Hematopoietic multipotent progenitor cell treated with erythropoietin and hydrocortisone succinate and interleukin-3 and kit ligand, for 8 days (in vitro differentiated cells): Measurements from ENCODE around the gene CAPZA1.
A peak's percentile ranks its signal among the peaks of the same experiment; 100 is the strongest.

Experiments used
- DNase-seq: peaks from one replicate; pipeline ENCODE4 v3.0.0-alpha.2; 2015

The CAPZA1 gene

DNA sequence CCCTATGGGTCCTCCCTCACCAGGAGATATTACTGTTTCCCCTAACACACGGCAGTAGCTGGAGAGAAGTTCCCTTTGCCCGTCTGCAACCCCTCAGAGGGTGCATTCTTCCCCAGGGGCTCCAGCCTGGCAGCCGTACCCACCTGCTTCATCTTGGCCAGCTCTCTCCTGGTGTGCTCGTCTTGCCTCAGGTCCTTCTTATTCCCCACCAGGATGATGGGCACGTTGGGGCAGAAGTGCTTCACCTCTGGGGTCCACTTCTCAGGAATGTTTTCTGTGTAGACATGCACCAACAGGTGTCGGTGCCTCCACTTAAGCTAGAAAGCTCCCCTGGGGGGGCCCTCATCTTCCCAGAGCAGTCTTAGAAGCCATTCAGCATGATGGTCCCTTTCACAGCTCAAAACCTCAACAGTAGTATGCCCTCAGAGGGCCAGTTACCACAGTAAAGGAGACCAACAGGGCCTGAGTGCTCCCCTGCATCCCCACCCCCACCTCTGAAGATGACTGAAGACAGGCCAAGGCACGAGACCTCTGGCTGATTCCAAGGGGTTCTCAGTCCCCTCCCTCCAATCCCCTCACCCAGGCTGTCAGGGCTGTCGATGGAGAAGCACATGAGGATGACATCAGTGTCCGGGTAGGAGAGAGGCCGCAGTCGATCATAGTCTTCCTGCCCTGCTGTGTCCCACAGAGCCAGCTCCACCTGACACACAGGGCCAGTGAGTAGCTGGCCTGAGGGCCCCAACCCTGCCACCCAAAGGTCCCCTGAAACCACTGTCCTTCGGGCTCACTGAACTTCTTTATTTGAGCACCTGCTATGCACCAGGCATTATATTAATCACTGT lies 83.0 kb downstream of the CAPZA1 start:
- DNase-seq = no peak

DNA sequence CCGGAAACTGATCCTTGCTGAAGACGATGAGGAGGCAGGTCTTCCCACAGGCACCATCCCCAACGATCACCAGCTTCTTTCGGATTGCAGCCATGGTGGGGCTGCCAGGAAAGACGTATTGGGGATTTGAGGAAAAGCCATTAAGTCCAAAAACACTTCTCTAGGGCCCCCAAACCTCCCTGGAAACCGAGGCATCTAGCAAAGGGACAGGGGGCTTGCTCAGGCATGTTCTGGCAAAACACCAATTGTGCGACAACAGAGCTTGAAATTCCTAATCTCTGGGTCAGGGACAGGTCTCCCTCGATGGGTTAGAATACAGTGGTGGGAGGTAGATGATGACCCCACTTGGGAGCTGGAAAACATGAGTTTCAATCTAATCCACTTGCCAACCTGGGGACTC lies 84.1 kb downstream of the CAPZA1 start:
- DNase-seq = no peak

DNA sequence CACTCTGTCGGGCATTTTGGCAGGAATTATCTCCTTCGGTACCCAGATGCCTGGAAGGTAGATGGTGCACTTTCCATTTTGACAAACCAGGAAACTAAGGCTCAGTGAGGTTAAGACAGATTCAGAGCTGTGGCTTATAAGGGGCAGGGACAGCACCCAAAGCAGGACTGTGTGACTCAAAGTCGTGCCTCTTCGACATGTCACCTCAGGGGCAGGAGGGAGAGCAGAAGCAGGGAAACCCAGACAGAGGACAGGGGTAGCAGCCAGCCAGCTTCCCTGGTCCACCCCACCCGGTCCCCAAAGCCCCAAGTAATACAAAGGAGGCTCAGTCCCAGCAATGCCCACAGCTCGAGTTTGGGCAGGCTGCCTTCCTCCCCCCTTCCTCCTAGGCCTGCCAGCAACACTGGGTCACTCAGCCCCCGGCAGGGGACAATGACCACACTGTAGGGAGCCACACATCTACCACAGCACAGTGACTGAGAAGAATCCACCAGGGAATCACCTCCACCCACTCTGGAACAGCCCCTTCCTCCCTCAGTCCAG lies 84.8 kb downstream of the CAPZA1 start:
- DNase-seq = no peak

DNA sequence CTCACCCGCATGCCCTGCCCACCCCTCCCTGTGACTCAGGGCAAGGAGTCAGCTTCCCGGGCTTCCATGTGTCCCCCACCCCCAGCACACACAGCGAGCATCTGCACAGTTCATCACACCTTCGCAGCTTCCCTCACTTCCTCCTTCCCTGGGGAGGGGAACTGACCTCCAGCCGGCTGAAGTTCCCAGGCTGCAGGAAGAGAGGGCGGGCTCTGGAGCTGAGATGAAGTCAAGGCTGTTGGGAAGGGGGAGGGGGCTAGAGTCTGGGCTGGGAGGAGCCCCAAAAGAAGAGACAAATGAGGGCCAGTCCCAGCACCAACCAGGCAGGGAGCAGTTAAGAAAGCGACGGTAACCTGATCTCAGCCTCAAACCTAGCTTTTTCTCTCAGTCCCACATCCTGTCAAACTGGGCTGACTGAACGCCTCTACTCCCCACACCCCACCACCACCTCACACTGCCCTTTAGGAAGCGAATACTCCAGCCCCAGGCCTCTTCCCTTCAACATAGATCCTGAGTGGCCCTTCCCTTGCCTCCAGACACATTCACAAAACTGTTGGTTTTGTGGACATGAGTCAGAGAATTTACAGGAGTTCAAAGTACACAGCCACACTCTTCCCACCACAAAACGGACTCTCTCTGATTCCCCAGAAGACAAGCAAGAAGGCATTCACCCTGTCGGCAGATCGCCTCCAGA lies 85.4 kb downstream of the CAPZA1 start:
- peak; percentile 67 for DNase-seq

DNA sequence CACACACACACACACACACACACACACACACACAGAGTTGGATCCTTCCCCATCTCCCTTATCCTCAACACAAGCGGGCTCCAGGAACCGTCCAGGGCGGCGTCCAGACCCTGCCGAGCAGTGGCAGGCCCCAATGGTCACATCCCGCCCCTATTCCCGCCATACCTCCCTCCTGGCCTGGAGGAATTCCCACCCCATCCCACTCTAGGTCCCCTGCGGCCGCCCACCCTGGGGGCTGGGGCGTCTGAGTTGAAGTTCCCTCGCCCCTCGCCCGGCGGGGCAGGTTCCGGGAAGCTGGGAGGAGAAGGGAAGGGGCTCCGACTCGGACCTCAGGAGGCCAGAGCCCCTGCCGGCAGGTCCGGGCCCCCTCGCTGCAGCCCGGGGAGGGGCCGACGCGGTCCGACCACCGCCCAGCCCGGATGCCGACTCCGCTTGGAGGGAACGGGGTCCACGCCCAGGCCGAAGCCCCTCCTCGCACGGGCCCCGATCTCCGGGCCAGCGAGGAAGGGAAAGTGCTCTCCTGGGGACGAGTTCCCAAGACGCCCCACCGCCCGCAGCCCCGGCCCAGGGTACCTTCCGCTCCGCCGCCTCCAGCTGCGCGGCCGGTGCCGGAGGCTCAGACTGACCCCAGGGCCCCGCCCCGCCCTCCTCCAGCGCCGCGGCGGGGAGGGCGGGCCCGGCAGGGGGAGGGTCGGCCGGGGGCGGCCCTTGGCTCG lies 87.0 kb downstream of the CAPZA1 start, which contains the start of gene RHOC:
Gene RHOC, minus strand, starts transcription at position 623 of the 716 bp plus-strand sequence. CDS start 3,328 bp downstream, outside the sequence.
- peak; percentile 19 for DNase-seq

DNA sequence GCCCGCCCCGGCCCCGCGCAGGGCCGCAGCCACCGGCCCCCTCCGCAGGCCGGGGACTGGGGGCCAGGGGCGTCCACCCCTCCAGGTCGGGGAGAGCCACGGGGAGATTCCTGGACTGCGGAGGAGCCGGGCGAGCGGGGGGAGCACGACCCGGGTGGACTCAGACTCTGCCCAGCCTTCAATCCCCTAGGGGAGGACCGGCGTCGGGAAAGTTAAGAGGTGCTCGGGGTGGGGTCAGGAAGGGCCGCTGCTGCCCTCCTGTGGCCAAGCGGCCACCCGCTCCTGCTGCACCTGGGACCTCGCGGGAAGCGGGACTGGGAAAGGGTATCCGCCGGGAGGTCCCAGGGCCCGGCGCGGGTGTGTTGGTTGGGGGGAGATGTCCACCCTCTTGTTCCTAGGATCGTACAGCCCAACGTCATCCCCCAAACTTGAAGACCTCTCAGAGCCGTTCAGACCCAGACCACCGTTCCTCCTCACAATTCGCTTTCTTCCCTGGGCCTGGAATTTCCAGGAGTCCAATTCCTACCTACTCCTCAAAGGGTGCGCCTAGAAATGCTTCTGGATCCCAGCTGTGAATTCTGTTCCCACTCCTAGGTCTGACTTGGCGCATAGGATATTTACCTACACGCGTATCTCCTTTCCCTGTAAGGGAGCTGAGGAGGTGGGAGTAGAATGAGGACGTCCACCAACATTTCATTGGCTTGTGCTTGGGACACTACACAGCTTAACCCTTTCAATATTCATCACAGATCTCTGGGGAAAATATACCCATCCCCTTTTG lies 87.8 kb downstream of the CAPZA1 start:
- peak; percentile 77 for DNase-seq

DNA sequence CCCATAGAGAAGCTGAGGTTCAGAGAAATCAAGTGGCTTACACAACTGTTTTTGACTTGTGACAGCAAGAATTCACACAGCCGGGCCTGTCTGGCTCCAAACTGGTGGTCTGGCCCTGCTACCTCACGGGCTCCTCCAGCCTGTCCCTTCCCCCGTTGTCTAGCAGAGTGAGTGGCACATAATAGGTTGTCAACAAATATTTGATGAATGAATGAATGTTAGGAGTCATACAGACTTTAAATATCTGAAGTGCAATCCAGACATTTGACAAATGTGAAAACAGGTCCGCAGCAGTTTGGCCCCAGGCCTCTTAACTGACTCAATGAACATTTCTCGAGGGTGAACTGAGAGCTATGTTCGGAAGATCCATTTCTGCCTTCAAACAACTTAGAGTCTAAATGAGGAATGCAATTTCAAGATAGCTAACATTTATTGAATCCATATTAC lies 88.4 kb downstream of the CAPZA1 start:
- DNase-seq = no peak

DNA sequence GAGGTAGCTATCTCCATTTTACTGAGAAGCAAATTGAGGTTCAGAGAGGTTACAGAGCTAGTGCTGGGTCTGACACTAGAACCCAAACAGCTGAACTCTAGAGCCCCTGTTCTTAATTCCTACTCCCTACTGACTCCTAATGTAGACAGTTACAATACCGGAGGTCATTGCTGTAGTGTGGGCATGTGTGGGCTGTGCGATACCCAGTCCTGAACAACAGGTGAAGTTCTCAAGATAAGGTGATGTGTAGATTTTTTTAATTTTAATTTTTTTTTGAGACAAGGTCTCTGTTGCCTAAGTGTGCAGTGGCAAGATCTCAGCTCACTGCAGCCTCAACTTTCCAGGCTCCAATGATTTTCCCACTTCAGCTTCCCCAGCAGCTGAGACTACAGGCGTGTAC lies 88.9 kb downstream of the CAPZA1 start:
- DNase-seq = no peak

DNA sequence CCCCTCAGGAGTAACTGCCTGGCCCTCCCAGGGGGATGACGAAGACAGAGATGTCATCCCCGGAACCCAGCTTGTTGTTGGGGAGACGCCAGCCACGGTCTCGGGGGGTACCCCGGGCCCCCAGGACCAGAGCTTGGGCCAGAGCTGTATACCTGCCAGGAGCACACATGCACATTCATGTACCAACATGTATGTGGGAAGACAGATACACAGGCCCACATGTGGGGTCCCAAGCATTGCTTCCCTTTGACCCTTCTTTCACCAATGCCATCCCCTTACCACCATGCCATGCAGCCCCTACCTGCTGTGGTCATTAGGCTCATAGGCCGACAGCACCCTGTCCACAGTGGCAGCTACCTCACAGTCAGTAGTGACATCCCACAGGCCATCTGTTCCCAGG lies 90.5 kb downstream of the CAPZA1 start:
- no peak for DNase-seq

DNA sequence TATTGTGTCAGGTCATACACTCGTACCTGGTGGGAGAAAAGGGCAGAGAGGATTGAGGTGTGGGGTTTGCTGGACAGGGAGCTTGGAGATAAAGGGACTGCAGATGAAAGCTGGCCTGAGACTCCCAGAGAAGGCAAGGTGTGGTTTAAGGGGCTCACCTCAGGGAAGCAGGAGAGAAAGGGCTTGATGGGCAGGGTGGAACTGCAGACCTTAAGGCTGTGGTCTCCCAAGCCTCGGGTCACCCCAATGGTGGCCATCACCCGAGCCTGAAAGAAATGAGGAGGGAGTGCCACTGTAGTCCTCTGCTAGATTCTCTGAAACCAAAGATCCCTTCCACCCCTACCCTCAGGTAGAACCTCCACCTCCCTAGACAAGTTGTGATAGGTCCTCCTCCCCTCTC lies 91.0 kb downstream of the CAPZA1 start:
- no peak for DNase-seq

DNA sequence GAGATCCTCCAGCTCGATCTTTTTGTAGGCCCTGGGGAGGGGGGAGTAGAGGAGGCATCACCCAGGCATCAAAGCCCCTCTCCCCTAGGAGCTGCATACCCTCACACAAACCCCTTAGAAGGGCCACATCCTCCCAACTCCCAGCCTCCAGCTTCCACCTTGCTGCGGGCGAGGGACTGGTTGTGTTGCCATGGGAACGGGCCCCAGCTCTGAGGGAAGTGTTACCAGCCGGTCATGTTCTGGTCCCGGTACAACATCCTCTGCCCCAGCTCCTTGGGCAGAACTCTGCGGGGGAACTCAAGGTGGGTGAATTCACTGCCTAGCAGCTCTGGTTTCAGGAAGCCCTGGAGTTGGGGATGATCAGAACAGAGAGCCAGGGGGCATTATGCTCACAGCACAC lies 91.4 kb downstream of the CAPZA1 start:
- DNase-seq = no peak

DNA sequence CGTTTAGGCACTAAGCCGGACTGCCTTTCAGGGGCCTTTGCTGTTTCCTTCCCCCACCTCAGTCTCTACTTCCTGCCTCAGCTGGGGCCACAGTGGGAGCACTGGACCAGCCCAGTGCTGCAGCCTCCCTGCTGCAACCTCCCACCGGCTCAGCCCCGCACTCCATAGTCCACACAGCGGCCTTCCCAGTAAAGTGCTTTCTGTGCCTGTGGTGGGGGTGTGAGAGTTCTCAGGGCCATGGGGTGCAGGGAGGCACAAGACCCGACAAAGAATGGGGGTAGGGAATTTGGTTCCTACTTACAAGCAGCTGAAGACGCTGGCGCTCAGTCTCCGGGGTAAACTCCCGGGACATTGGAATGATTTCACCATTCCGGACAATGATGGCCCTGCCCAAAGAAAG lies 92.0 kb downstream of the CAPZA1 start:
- no peak for DNase-seq

DNA sequence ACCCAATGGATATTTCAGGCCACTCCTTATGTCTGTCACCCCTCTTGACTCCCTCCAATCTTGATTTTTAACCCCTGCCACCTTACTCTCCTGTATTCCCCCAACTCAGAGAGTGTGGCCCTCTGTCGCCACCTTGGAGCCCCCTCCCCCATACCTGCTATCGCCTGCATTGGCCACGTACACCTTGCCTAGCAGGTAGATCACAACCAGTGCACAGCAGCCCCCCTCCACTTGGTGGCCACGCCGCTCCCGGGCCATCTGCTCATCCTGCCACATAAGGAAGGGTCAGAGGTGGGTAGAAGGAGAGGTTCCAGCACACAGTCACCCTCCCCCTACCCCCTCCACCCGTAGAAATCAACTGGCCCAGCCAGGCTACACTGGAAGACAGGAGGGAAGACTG lies 92.6 kb downstream of the CAPZA1 start:
- DNase-seq = no peak

DNA sequence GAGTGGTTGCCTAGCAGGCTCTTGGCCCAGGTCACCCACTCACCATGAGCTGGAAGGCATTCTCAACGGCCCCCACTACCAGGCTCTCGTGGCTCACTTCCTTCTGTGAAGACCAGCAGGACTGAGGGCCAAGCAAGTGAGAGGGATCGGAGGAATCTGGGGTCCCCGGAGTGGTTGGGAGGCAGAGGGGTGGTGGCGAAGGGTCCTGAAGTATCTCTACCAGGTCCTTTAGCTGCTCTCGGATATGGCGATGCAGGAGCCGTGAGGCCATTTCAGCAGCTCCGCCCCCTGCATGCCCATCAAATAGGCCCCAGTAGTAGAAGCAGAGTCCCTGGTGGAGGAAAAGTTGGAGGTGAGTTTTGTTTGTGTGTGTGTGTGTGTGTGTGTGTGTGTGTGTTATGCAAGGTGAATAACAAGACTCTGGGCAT lies 93.1 kb downstream of the CAPZA1 start:
- DNase-seq = no peak

DNA sequence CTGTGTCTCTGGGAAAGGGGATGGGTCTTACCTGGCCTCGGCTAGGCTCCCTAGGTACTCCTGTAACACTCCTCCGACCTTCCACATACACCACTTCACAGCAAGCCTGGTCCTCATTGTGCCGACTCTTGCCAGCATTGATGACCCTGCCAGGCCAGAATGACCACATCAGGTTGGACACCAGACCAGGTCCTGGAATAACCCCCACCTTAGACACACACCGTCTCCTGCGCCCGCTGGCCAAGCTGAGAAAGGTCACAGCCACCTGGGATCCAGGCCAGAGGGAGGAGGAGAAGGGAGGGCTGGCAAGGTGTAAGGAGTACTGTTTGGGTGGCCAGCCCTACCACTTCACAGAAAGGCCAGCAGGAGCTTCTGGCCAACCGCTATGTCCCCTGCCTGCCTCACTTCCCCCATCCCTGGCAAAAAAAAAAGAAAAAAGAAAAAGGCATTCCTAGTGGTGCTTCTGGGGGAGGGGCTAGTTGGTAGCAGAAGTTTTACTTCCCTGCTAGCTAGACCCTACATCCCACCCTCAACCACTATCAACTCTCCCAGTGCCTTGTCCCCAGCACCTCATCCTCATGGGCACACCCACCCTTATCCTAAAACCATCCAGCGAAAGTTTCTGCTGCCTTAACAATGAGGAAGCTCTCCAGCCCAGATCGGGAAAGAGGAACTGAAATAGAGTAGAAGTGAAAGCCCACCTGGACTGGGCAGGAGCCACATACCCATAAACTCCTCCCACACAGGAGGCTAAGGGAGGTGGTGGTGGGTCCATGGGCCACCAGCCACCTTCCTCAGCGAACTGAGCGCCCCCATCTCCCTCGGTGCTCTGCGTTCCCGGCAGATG lies 94.1 kb downstream of the CAPZA1 start:
- no peak for DNase-seq

DNA sequence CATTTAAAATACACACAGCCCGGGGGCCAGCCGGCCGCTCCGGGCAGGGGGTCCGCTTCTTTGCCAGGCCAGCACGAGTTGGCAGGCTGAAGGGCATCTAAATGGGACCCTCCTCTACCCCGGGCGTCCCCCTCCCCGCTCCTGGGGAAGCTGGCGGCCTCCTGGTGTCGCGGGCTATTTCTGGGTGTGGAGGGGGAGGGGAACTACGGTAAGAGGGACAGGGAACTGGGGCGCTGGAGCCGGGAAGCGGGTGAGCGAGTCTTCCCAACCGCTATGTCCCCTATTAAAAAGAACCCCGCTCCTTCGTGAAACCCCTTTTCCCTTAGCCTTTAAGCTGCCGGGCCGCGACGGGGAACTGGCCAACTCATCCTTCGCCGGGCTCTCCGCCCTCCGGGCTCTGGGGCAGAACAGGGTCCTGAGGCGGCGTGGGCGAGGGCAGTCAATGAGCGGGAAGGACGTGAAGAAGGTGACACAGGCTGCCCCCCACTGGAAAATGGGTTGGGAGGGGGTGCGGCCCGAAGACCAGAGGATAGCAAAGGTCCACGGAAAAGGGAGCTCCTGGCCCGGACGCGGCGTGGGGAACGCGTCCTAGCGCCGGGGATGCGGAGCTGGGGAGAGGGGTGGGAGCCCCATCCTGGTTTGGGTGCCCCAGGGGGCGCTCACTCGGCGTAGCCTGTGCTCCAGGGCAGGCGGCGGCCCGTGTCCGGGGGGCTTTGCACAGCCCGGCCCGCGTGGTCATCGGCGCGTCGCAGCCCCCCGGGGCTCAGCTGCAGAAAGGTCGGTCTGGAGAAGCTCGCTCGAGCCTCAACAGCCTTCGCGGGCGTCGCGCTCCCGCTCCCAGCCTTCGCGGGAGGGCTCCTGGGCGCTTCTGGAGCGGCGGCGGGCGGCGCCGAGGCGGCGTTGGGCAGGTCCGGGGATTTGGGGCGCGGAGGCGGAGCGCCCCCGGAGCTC lies 95.0 kb downstream of the CAPZA1 start:
- DNase-seq = no peak

DNA sequence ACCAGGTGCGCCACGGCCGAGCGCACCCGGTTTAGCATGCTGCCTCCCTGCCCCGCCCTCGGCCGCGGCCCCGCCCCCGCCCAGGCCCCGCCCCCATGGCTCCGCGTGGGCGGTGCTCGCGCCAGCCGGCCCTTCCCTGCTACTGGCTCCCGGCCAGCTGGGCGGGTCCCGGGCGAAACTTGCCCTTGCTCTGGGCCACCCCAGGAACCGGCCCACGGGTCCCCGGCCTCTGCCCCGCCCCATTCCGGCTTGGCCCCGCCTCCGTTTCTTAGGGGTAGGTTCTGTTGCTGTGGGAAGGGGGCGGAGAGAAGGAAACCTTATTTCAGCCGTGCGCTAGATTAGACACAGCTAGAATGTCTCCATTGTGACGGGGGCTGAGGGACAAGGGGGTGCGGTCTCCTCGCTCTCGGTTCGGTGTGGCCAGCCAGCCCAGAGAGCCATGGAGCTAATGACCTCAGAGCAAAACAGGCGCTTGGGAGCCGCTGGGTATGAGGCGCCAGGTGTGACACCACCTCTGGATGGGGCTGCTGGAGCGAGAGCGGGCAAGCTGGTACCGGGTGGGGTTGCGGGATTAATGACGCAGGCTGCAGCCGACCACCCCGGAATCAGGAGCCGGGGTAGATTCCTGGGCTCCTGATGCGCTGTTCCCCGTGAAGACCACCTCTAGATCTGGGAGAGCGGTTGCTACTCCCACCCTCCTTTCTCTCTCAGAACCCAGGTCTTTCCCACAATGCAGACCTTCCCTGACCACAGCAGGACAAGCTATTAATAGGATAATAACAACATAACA lies 95.8 kb downstream of the CAPZA1 start, which contains the start of gene PPM1J:
Gene PPM1J, minus strand, starts transcription at position 69 of the 790 bp plus-strand sequence. Its CDS starts 31 bp downstream, at position 38.
- peak; percentile 95 for DNase-seq

DNA sequence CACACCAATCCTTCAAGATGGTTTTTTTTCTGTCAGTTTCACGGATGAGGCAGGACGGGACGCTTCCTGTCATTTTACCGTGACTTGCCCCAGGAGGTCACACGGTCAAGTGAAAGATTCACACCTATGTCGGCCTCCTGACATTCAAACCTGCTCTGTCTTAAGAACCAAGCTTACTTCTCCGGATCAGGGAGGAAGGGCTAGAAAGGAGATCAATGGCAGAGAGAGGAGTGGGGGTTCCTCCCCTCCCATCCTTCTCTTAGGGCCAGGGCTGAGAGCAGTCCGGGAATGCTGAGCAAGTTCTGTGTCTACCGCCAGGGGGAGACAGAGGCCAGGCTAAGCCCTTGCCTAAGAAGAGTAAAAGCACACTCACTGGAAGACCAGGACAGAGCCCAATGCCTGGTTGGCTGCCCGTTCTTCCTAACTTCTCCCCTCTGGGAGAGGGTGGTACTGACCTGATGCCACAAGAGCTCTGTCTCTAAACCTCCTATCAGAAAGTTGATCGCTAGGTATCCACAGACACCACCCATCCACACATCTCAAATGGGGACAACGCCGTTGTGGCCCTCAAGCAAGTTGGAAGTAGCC lies 96.6 kb downstream of the CAPZA1 start:
- peak; percentile 90 for DNase-seq
